Embryonic facial prominence (tissue), 1 donor: ENCODE measurements around the gene DAPK3.

Experiments
- DNase-seq: peaks from one replicate; pipeline ENCODE4 v3.0.0-alpha.2; 2016; ENCODE audit errors: extremely low spot score

Gene DAPK3

GRCh38 chr19:3910105-3910504 is 60.8 kb downstream of the DAPK3 start:
- DNase-seq = no peak
